GM19035 (cell line): Measurements from ENCODE around the gene RSAD1.

Source experiments
- ATAC-seq: cut with Tn5 transposase; IDR thresholded peaks from one replicate; pipeline ENCODE4 v1.9.1; 2021; ENCODE audit not compliant: unreplicated experiment

The RSAD1 gene

DNA sequence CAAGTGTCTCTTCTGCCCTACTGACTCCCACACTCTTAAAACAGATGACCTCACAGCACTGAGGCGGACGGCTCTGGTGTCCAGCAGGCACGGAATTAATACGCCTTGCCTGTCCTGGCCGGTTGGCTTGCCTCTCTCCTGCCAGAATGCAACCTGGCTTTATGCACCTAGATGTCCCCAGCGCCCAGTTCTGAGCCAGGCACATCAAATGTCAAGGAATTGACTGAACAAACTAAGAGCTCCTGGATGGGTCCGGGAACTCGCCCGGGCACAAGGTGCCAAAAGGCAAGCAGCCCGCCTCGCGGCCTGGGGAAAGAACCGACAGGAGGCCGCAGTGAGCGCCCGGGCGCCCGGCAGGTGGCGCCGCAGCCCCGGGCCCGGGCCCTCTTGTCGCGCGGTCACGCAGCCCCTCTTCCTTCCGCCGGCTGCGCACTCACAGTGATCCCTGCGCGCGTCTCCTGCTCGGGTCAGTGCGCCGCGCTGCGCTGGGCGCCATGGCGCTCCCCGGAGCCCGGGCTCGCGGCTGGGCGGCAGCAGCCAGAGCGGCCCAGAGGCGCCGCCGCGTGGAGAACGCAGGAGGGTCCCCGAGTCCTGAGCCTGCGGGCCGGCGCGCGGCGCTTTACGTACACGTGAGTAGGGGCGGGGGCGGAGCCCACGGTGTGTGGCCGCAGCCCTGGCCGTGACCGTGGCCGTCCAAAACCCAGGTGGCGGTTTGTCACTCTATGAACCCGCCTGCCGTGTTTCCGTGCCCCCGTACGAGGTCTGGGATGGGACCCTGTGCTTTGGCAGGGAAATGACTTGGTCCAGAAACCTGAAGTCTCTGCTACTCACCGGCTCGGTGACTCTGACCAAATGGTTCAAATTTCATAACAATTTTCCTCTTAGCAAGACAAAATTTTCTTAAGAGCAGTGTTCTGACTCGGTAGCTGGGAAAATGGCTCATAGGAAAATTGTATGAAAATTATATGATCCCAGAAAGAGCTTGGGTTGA is at the start of gene RSAD1:
RSAD1 (plus strand) TSS at position 470 of the 991 bp plus-strand sequence; CDS start at position 495, 25 bp downstream.
- peak; percentile 90 for ATAC-seq

DNA sequence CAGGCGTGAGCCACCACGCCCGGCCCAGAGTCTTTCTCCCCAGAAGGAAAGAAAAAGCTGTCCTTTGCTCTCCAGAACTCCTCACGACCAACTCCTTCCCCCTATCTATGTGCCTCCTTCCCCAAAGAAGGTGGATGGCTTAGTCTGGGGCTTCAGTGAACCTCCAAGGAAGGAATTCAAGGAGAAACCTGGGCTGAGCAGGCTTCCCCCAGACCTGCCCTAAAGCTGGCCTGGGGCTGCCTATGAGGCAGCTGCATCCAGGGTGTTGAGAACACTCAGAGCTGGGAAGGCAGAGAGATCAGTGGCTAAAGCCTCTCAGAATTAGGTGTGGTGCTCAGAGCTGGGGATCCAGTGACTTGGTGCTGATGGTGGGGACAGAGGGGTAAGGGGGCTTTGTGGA is 48.9 kb upstream of the RSAD1 start:
- ATAC-seq: no peak

DNA sequence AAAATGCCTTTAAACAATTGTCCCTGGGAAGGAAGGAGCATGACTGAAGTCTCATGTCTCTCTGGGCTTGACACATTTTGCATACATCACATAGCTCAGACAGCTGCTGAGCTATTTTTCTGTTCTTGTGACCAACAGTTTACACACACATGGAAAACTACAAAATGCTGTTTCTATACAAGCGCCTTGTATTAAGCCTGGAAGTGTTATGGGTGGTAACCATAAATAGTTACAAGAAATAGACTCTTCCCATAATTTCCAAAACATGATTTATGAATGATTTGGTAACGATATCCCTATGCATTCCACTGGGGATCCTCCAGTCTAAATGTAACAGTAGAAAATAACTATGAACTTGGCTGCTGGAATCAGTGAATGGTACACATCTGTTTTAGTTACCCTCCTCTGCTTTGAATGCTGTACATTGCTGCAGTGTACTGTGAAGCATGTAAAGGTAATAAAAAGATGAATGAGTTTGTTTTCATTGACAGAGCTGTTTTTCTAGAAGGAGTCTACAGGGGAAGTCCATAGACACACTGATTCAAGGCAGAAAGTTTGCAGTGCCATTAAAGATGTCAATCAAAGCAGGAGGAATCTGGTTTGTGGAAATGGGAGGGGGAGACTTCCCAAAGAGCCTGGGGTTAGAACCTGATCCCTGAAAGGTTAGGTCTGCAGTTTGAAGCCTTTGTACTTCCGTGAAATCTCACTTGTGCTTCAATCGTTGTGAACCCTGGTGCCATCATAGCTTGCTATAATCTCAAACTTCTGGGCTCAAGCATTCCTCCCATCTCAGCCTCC is 47.6 kb upstream of the RSAD1 start:
- no peak for ATAC-seq

DNA sequence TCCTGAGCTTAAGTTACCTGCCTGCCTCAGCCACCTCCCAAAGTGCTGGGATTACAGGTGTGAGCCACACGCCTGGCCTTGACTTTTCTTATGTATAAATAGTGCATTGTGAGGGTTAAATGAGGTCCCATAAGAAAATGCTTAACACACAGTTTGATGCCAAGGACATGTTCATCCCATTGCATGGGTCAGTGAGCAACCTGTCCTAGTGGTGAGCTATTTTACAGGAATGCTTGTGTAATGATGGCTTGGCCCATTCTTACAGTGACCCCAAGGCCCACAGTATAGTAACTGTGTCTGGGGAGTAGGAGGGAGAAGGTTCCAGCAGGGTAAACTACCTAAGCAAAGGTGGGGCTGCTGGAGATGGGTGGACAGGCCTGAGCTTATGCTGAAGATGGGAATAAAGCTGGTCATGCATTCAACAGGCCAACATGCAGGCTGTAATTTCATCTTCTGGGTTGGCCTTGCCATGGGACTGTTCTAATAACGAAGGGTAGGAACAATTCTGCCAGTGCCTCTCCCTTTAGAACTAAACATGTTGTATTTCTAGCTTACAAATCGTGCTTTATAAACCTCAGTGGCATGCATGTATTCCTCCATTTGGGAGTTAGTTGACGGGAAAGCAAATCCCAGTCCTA is 46.4 kb upstream of the RSAD1 start:
- ATAC-seq: no peak

- no peak for ATAC-seq
Measured at GRCh38 chr17:50437409-50437808, 41.3 kb upstream of the RSAD1 start.

GRCh38 chr17:50439008-50439407 is 39.7 kb upstream of the RSAD1 start:
- ATAC-seq: no peak

DNA sequence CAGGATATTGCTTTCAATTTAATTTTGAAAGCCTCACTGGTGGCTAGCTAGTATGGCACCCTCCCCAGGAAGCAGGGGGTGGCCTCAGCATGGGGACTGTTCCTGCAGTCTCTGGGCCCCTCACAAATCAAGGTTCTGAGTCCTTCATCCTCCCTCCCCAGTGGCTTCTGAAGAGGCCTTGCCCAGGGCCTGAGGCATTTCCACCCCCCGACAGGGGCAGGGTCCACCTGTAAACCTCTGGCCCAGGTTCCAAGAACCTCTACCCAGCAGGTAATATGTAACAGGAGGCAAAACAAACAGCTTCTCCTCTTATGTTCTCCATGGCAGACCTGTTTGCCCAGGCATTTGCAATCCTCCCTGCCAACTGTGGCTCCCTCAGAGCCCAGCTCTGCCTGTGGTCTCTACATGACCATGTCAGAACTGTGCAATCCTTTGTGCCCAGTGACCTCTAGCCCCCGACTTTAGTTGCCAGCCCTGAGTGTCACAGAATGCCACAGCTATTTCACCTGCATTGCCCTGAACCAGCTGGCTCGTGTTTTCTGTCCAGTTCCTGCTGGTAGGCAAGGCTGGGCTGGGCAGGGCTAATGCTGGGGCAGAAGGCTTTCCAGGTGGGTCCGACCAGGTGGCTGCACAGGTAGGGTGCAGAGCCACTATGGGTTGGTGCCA is 38.4 kb upstream of the RSAD1 start:
- no peak for ATAC-seq

- ATAC-seq: no peak
Measured at GRCh38 chr17:50440838-50441829, 37.5 kb upstream of the RSAD1 start.

GRCh38 chr17:50443505-50443974 is 35.1 kb upstream of the RSAD1 start:
- no peak for ATAC-seq

DNA sequence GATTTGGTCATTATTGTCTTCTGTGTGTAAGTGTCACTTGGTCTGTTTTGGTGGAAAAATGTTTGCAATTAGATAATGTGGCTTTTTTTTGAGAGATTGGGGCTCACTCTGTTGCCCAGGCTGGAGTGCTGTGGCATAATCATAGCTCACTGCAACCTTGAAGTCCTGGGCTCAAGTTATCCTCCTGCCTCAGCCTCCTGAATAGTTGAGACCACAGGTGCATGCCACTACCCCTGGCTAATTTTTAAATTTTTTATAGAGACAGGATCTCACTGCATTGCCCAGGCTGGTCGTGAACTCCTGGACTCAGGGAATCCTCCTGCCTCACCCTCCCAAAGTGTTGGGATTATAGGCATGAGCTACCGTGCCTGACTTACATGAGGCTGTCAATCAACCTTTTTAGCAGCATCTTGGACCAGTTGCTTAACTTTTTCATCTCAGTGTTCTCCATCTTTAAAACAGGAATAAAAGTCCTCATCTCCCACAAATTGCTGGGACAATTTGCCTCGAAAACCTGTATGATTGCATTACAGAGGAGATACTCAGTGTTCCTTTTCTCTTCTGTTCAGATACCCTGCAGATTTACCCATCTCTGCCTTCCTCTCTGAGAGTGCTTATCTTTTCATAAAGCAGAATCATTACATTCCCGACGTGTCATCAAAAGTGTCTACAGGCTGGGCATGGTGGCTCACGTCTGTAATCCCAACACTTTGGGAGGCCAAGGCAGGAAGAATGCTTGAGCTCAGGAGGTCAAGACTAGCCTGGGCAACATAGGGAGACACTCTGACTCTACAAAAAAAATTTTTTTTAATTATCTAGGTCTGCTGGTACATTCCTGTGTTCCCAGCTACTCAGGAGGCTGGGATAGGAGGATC is 33.6 kb upstream of the RSAD1 start:
- no peak for ATAC-seq

DNA sequence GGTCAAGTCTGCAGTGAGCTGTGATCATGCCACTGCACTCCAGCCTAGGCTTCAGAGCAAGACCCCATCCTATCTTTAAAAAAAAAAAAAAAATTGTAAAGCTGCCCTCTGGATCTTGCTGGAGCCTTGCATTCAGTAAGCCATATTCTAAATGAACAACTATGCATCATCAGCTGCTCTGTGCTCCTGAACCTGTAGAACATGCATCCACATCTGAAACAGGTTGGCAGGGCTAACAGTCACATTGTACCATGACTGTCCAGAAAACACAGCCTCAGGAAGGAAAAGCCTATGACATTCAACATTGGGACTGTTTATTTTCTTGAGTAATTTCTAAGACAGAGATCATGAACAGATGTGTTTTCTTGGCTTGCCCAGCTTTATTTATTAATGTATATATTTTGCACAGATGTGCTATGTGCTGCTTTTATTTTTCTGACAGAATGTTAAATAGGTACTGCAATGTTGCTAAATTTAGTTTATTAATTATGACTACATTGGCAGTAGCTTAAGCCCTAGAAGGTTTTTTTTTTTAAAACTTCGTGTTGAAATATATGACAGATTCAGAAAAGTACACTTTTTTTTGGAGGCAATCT is 32.8 kb upstream of the RSAD1 start:
- ATAC-seq: no peak

DNA sequence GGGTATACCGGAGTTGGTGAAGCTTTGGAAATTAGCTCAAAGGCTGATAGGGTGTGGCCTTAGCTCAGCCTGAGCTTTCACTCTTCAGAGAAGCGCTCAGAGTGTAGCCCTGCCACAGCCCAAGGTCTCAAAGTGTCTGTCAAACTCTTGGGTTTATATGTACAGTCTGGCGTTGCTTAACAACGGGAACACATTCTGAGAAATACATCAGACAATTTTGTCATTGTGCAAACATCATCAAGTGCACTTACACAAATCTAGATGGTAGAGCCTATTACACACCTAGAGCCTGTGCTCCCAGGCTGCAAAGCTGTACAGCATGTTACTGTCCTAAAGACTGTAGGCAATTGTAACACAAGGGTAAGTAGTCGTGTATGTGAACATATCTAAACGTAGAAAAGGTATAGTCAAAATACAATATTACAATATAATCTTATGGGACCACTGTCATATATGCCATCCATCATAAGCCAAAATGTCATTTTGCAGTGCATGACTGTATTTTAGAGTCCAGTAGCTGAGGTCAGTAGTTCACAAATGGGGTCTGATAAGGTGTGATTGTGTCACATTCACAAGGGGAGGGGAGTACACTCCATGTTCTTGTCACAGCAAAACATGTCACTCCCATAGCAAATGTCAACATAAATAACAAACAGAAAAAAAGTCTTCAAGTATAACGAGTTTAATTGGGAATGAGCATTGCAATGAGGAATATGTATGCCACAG is 30.6 kb upstream of the RSAD1 start:
- ATAC-seq: no peak

DNA sequence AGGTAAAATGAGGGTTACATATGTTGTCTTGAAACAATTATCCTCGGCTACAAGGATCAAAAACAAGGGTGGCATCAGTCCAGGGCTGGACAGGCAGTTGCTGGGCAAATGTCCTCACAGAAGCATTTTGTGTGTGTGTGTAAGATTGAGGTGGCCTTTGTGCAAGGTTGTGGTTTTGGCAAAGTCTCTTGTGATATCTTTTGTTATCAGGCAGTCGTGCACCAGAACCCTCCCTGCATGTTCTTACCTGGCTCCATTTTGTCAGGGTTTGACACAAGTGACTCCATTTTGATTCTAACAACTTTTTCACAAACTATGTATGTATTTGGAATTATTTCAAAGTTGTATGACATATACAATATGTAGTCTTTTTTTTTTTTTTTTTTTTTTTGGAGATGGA is 30.0 kb upstream of the RSAD1 start:
- ATAC-seq: no peak

DNA sequence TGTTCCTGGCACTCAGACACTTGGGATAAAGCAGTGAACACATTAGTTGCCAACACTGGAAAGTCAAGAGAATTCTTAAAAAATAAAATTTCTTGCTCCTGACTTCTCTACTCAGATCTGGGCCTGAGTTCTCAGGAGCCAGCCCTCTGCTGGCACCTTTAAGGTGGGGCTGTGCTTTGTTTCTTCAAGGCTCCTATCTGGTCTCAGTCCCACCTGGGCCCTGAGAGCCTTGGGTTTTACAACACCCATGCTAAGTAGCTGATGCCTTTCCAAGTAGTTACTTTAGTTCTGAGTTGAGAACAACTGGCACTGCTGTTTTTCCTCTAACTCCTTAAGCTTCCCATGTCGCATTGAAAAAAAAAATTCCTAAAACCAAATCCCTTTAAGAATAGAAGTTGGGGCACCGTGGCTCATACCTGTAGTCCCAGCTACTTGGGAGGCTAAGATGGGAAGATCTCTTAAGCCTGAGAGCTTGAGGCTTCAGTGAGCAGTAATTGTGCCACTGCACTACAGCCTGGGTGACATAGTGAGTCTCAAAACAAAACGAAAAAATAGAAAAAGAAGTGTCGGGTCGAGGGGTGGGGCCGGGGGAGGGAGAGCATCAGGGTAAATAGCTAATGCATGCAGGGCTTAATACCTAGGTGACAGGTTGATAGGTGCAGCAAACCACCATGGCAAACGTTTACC is 26.6 kb upstream of the RSAD1 start:
- no peak for ATAC-seq

DNA sequence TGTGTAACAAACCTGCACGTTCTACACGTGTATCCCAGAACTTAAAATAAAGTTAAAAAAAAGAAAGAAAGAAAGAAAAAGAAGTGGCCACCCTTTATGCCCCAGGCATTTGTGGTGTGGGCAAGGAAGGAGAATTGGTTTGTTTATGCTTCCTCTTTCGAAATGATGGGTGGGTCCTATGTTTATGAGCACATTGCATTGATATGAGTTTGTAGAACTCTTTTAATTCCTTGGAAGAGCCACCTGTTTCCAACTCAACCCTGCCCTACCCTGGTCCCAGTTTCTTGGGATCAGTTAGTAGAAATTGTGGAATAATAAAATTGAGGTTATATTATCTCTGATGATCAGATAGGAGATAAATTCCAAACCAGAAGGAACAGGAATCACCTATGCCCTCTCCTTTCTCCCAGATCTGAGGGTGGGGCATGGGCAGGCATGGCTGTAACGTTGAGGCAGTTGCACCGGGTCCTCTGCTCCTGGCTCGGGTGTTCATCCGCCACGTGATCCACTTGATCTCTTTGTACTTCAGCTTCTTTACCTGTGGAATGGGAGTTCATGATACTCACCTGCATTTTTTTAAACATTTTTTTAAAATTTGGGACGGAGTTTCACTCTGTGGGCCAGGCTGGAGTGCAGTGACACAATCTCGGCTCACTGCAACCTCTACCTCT is 25.9 kb upstream of the RSAD1 start:
- no peak for ATAC-seq

- ATAC-seq: no peak
Measured at GRCh38 chr17:50453901-50454300, 24.8 kb upstream of the RSAD1 start.
